Measurements from ENCODE around the gene KCNQ1.

The KCNQ1 gene

GRCh38 chr11:2769409-2770095 lies 324.7 kb downstream of the KCNQ1 start:
- ATAC-seq, result no peak; the same call in 2 of the 3 replicates
- no peak for TF ChIP-seq OSR1 (CRISPR knock-in tag; IDR thresholded peaks at IDR 0.05)
- TF ChIP-seq PATZ1 (CRISPR knock-in tag; IDR thresholded peaks at IDR 0.05; ENCODE audit: borderline replicate concordance), result no peak
- no peak for TF ChIP-seq ZNF70 (CRISPR knock-in tag; IDR thresholded peaks at IDR 0.05)
- no peak for TF ChIP-seq PPARA (CRISPR knock-in tag; IDR thresholded peaks at IDR 0.05; ENCODE audit: borderline replicate concordance)
- no peak for TF ChIP-seq ZC3H10 (CRISPR knock-in tag; IDR thresholded peaks at IDR 0.05)
- TF ChIP-seq CSRNP3 (CRISPR knock-in tag; IDR thresholded peaks at IDR 0.05), result no peak
- TF ChIP-seq TSHZ2 (CRISPR knock-in tag; IDR thresholded peaks at IDR 0.05), result no peak
- no peak for TF ChIP-seq ZFP3 (CRISPR knock-in tag; IDR thresholded peaks at IDR 0.05)
- TF ChIP-seq CSDC2 (CRISPR knock-in tag; IDR thresholded peaks at IDR 0.05), result no peak
- no peak for TF ChIP-seq GLIS3 (CRISPR knock-in tag; IDR thresholded peaks at IDR 0.05)
- TF ChIP-seq ARNTL (CRISPR knock-in tag; IDR thresholded peaks at IDR 0.05; ENCODE audit: borderline replicate concordance, low read depth), result no peak
- TF ChIP-seq, protein P1, sequence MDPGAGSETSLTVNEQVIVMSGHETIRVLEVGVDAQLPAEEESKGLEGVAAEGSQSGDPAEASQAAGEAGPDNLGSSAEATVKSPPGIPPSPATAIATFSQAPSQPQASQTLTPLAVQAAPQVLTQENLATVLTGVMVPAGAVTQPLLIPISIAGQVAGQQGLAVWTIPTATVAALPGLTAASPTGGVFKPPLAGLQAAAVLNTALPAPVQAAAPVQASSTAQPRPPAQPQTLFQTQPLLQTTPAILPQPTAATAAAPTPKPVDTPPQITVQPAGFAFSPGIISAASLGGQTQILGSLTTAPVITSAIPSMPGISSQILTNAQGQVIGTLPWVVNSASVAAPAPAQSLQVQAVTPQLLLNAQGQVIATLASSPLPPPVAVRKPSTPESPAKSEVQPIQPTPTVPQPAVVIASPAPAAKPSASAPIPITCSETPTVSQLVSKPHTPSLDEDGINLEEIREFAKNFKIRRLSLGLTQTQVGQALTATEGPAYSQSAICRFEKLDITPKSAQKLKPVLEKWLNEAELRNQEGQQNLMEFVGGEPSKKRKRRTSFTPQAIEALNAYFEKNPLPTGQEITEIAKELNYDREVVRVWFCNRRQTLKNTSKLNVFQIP (CRISPR knock-in tag; IDR thresholded peaks at IDR 0.05; ENCODE audit: borderline replicate concordance, low read depth), result no peak
- no peak for TF ChIP-seq ISL1 (CRISPR knock-in tag; IDR thresholded peaks at IDR 0.05)
- no peak for TF ChIP-seq TOX (CRISPR knock-in tag; IDR thresholded peaks at IDR 0.05; ENCODE audit: borderline replicate concordance)
- no peak for TF ChIP-seq CREB5 (CRISPR knock-in tag; IDR thresholded peaks at IDR 0.05; ENCODE audit: low read depth)
- TF ChIP-seq ZNF565 (CRISPR knock-in tag; conservative IDR thresholded peaks at IDR 0.05; ENCODE audit: low read depth), result no peak
- TF ChIP-seq SNAI2 (CRISPR knock-in tag; IDR thresholded peaks at IDR 0.05), result no peak
- no peak for TF ChIP-seq ESRRG (CRISPR knock-in tag; IDR thresholded peaks at IDR 0.05)
- no peak for TF ChIP-seq BACH2 (CRISPR knock-in tag; IDR thresholded peaks at IDR 0.05; ENCODE audit: borderline replicate concordance)

DNA sequence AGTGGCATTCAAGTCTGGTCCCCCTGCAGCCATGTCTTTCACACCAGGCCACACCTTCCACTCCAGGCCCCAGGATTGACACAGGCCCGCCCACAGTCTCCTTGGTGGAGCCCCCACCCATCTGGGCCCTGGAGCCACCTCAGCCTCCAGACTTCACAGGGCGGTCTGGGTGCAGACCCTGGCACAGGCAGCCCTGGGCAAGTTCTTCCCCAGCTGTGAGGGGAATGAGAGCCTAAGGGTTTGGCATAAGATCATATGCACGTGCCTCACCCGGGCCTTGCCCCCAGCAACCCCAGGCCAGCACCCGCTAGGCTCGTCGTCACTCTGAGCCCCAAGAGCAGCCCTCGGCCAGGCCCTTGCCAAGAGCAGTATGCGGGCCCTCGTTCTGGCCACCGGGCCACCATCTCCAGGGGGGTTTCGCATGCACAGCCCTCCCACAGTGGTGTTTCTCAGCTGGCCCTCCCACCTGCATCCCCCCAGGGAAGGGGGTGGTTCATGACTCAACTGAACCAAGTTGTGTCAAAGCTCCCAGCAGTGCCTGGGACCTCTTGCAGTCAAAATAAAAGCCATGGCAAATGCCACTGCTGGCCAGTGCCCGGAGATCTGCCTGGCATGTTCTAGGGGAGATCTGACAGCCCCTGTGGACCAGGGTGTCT lies 325.4 kb downstream of the KCNQ1 start:
- ATAC-seq, result no peak
- TF ChIP-seq ZFP30 (CRISPR knock-in tag; IDR thresholded peaks at IDR 0.05) (no peak), TOX (CRISPR knock-in tag; IDR thresholded peaks at IDR 0.05; ENCODE audit: borderline replicate concordance) (no peak), ZFP3 (CRISPR knock-in tag; IDR thresholded peaks at IDR 0.05) (no peak), ESRRG (CRISPR knock-in tag; IDR thresholded peaks at IDR 0.05) (no peak), TSHZ2 (CRISPR knock-in tag; IDR thresholded peaks at IDR 0.05) (no peak), PPARA (CRISPR knock-in tag; IDR thresholded peaks at IDR 0.05; ENCODE audit: borderline replicate concordance) (no peak), CSRNP3 (CRISPR knock-in tag; IDR thresholded peaks at IDR 0.05) (no peak), CSDC2 (CRISPR knock-in tag; IDR thresholded peaks at IDR 0.05) (no peak), PATZ1 (CRISPR knock-in tag; IDR thresholded peaks at IDR 0.05; ENCODE audit: borderline replicate concordance) (no peak), SNAI2 (CRISPR knock-in tag; IDR thresholded peaks at IDR 0.05) (no peak)

Measured in SK-N-SH treated with all-trans-retinoic acid at 6 μM for 48 hours (cell line).